OCI-LY1 (cell line): ENCODE results near the gene DCAF7.

Experiments
- H2AFZ ChIP-seq: fragments of 200-600 bp; sonication (generic), shearing (Covaris generic); 2 replicates; pipeline ENCODE4 v1.6.0; 2014; ENCODE audit warnings: antibody characterized with exemption, mild to moderate bottlenecking, low read length
- H3F3A ChIP-seq: fragments of 200-600 bp; sonication (generic), shearing (Covaris generic); 2 replicates; pipeline ENCODE4 v1.6.0; 2014; ENCODE audit warnings: mild to moderate bottlenecking, antibody characterized with exemption, low read length, moderate library complexity; ENCODE audit not compliant: insufficient read depth
- H3K27ac ChIP-seq: fragments of 200-600 bp; sonication (generic); 2 replicates; pipeline ENCODE4 v1.5.1; 2014; ENCODE audit warnings: low read length, mixed run types, mild to moderate bottlenecking, low read depth; ENCODE audit not compliant: poor library complexity, severe bottlenecking
- H3K27me3 ChIP-seq: fragments of 200-600 bp; sonication (generic); 2 replicates; pipeline ENCODE4 v1.6.0; 2014; ENCODE audit warnings: antibody characterized with exemption, mild to moderate bottlenecking, low read length, moderate library complexity; ENCODE audit not compliant: insufficient read depth
- H3K36me3 ChIP-seq: fragments of 200-600 bp; sonication (generic); 2 replicates; pipeline ENCODE4 v1.6.1; 2014; ENCODE audit warnings: mild to moderate bottlenecking, antibody characterized with exemption, low read length, moderate library complexity, mixed read lengths; ENCODE audit not compliant: insufficient read depth
- H3K4me1 ChIP-seq: fragments of 200-600 bp; sonication (generic); 2 replicates; pipeline ENCODE4 v1.5.1; 2014; ENCODE audit warnings: mild to moderate bottlenecking, low read length, moderate library complexity; ENCODE audit not compliant: insufficient read depth, severe bottlenecking
- H3K4me2 ChIP-seq: fragments of 200-600 bp; sonication (generic), shearing (Covaris generic); 2 replicates; pipeline ENCODE4 v1.6.1; 2014; ENCODE audit warnings: low read length
- H3K4me3 ChIP-seq: fragments of 200-600 bp; sonication (generic); 2 replicates; pipeline ENCODE4 v1.5.1; 2014; ENCODE audit warnings: low read length, low read depth, mild to moderate bottlenecking, mixed read lengths; ENCODE audit not compliant: poor library complexity, severe bottlenecking
- H3K79me2 ChIP-seq: fragments of 200-600 bp; shearing (Covaris generic); 2 replicates; pipeline ENCODE4 v1.6.1; 2016; ENCODE audit warnings: mixed run types, low read length, mixed read lengths; ENCODE audit not compliant: insufficient read depth
- H3K9ac ChIP-seq: fragments of 200-600 bp; sonication (generic), shearing (Covaris generic); 2 replicates; pipeline ENCODE4 v1.6.1; 2014; ENCODE audit warnings: mild to moderate bottlenecking, low read length, mixed read lengths
- H3K9me2 ChIP-seq: fragments of 200-600 bp; sonication (generic), shearing (Covaris generic); 2 replicates; pipeline ENCODE4 v1.6.1; 2014; ENCODE audit warnings: low read depth, mild to moderate bottlenecking, low read length, mixed read lengths
- H3K9me3 ChIP-seq: fragments of 200-600 bp; shearing (Covaris generic); 2 replicates; pipeline ENCODE4 v1.6.1; 2014; ENCODE audit warnings: low read length, mixed read lengths
- H4K20me1 ChIP-seq: fragments of 200-600 bp; sonication (generic), shearing (Covaris generic); 2 replicates; pipeline ENCODE4 v1.6.0; 2016; ENCODE audit warnings: mild to moderate bottlenecking, low read length; ENCODE audit not compliant: insufficient read depth
- CTCF ChIP-seq: fragments of 200-600 bp; sonication (generic), shearing (Covaris generic); IDR thresholded peaks from 2 replicates; pipeline ENCODE4 v1.5.1; 2017; ENCODE audit warnings: mild to moderate bottlenecking, antibody characterized with exemption, low read length, moderate library complexity, mixed read lengths
- EZH2 ChIP-seq: fragments of 200-600 bp; sonication (generic), shearing (Covaris generic); IDR thresholded peaks from 2 replicates; pipeline ENCODE4 v1.8.0; 2017; ENCODE audit warnings: borderline replicate concordance, mixed run types, mild to moderate bottlenecking, antibody characterized with exemption, low read length, moderate library complexity, mixed read lengths

DCAF7 gene

GRCh38 chr17:63525190-63525946 lies 24.9 kb upstream of the DCAF7 start:
- Histone ChIP-seq H3K27ac (no peak overlapping the region), H3K27me3 (no peaks in the 10 kb centered on the region; the same call in 1 of the 2 replicates), H3K9me3 (no peaks in the 10 kb centered on the region), H3K4me2 (no peak overlapping the region), H3K9me2 (no peaks in the 10 kb centered on the region), H3F3A (no peaks in the 10 kb centered on the region), H2AFZ (no peak overlapping the region), H3K79me2 (no peaks in the 10 kb centered on the region), H3K9ac (no peak overlapping the region), H3K4me3 (no peak overlapping the region), H4K20me1 (no peaks in the 10 kb centered on the region), H3K36me3 (no peaks in the 10 kb centered on the region), H3K4me1 (no peaks in the 10 kb centered on the region)
- TF ChIP-seq EZH2, result no peak
- no peak for TF ChIP-seq CTCF

- no peaks in the 10 kb centered on the region for H3K4me1 ChIP-seq
- no peaks in the 10 kb centered on the region for H3F3A ChIP-seq
- H3K27ac ChIP-seq, result no peak overlapping the region
- no peaks in the 10 kb centered on the region for H3K9me2 ChIP-seq
- H3K9me3 ChIP-seq, result no peaks in the 10 kb centered on the region
- H3K36me3 ChIP-seq, result no peaks in the 10 kb centered on the region
- no peak overlapping the region for H3K4me2 ChIP-seq
- no peaks in the 10 kb centered on the region for H3K79me2 ChIP-seq
- no peaks in the 10 kb centered on the region for H4K20me1 ChIP-seq
- no peak overlapping the region for H3K9ac ChIP-seq
- H2AFZ ChIP-seq, result no peak overlapping the region
- TF ChIP-seq CTCF, result no peak
- TF ChIP-seq EZH2, result no peak
- H3K4me3 ChIP-seq, result no peak overlapping the region
- H3K27me3 ChIP-seq, result no peaks in the 10 kb centered on the region; the same call in 1 of the 2 replicates
Observed at GRCh38 chr17:63526861-63527260, 23.4 kb upstream of the DCAF7 start.

- Histone ChIP-seq H3F3A (no peaks in the 10 kb centered on the region), H3K27me3 (no peaks in the 10 kb centered on the region; the same call in 1 of the 2 replicates), H3K9me2 (no peaks in the 10 kb centered on the region), H3K4me1 (no peaks in the 10 kb centered on the region), H3K4me3 (no peak overlapping the region), H3K4me2 (no peak overlapping the region), H2AFZ (no peak overlapping the region), H3K79me2 (no peaks in the 10 kb centered on the region), H3K36me3 (no peaks in the 10 kb centered on the region), H4K20me1 (no peaks in the 10 kb centered on the region), H3K9me3 (no peaks in the 10 kb centered on the region), H3K9ac (no peak overlapping the region), H3K27ac (no peak overlapping the region)
- TF ChIP-seq EZH2 (no peak), CTCF (no peak)
Observed at GRCh38 chr17:63528183-63528582, 22.1 kb upstream of the DCAF7 start.
